SK-N-SH treated with all-trans-retinoic acid at 6 μM for 48 hours (cell line): Measurements from ENCODE around the gene DERL3.

Experiments
- ATAC-seq: fragments of 200-7000 bp; cut with Tn5 transposase; 3 replicates; pipeline ENCODE4 v1.9.1; 2020; ENCODE audit warnings: mild to moderate bottlenecking, moderate library complexity
- ARNTL ChIP-seq: fragments of 450-650 bp; formaldehyde crosslinking; IDR thresholded peaks from 2 replicates; pipeline ENCODE4 v1.5.0; 2020; ENCODE audit warnings: low read depth, mild to moderate bottlenecking, moderate library complexity, borderline replicate concordance
- BACH2 ChIP-seq: fragments of 250-450 bp; sonication (Bioruptor Pico); IDR thresholded peaks from 2 replicates; pipeline ENCODE4 v1.9.0; 2021; ENCODE audit warnings: mild to moderate bottlenecking, borderline replicate concordance
- CSDC2 ChIP-seq: fragments of 250-450 bp; sonication (Bioruptor Pico); IDR thresholded peaks from 2 replicates; pipeline ENCODE4 v1.5.0; 2020; ENCODE audit warnings: mild to moderate bottlenecking, moderate library complexity
- ESRRG ChIP-seq: fragments of 250-450 bp; sonication (Bioruptor Pico); IDR thresholded peaks from 2 replicates; pipeline ENCODE4 v1.6.1; 2021; ENCODE audit warnings: mild to moderate bottlenecking
- GLIS3 ChIP-seq: fragments of 250-450 bp; sonication (Bioruptor Pico); IDR thresholded peaks from 2 replicates; pipeline ENCODE4 v1.5.0; 2020; ENCODE audit warnings: mild to moderate bottlenecking, moderate library complexity
- ISL1 ChIP-seq: fragments of 250-450 bp; sonication (Bioruptor Pico); IDR thresholded peaks from 2 replicates; pipeline ENCODE4 v2.1.2; 2022; ENCODE audit warnings: mild to moderate bottlenecking, moderate library complexity
- OSR1 ChIP-seq: fragments of 250-450 bp; sonication (Bioruptor Pico); IDR thresholded peaks from 2 replicates; pipeline ENCODE4 v1.8.0; 2022; ENCODE audit warnings: moderate library complexity, mild to moderate bottlenecking, inconsistent platforms
- POU6F1 ChIP-seq: fragments of 250-450 bp; sonication (Bioruptor Pico); IDR thresholded peaks from 2 replicates; pipeline ENCODE4 v1.8.0; 2021; ENCODE audit warnings: low read depth, mild to moderate bottlenecking, moderate library complexity, borderline replicate concordance
- PPARA ChIP-seq: fragments of 250-450 bp; sonication (Bioruptor Pico); IDR thresholded peaks from 2 replicates; pipeline ENCODE4 v1.5.0; 2020; ENCODE audit warnings: mild to moderate bottlenecking, borderline replicate concordance
- RARB ChIP-seq: fragments of 250-450 bp; sonication (Bioruptor Pico); IDR thresholded peaks from 2 replicates; pipeline ENCODE4 v1.8.0; 2021; ENCODE audit warnings: mild to moderate bottlenecking, moderate library complexity
- SNAI2 ChIP-seq: fragments of 250-450 bp; sonication (Bioruptor Pico); IDR thresholded peaks from 2 replicates; pipeline ENCODE4 v1.5.0; 2020; ENCODE audit warnings: mild to moderate bottlenecking, moderate library complexity
- TCF4 ChIP-seq: fragments of 250-450 bp; sonication (Bioruptor Pico); IDR thresholded peaks from 2 replicates; pipeline ENCODE4 v1.8.0; 2021; ENCODE audit warnings: mild to moderate bottlenecking, moderate library complexity, borderline replicate concordance
- TOX ChIP-seq: fragments of 250-450 bp; sonication (Bioruptor Pico); IDR thresholded peaks from 2 replicates; pipeline ENCODE4 v1.8.0; 2021; ENCODE audit warnings: mild to moderate bottlenecking, moderate library complexity, borderline replicate concordance
- TSHZ2 ChIP-seq: fragments of 250-450 bp; sonication (Bioruptor Pico); IDR thresholded peaks from 2 replicates; pipeline ENCODE4 v1.5.0; 2020; ENCODE audit warnings: mild to moderate bottlenecking, moderate library complexity
- ZC3H10 ChIP-seq: fragments of 250-450 bp; sonication (Bioruptor Pico); IDR thresholded peaks from 2 replicates; pipeline ENCODE4 v1.5.1; 2021; ENCODE audit warnings: mild to moderate bottlenecking, moderate library complexity
- ZFP3 ChIP-seq: fragments of 250-450 bp; sonication (Bioruptor Pico); IDR thresholded peaks from 2 replicates; pipeline ENCODE4 v1.5.0; 2020; ENCODE audit warnings: mild to moderate bottlenecking, moderate library complexity
- ZFP30 ChIP-seq: fragments of 450-650 bp; formaldehyde crosslinking; IDR thresholded peaks from 2 replicates; pipeline ENCODE4 v1.5.0; 2022; ENCODE audit warnings: mild to moderate bottlenecking, moderate library complexity
- ZNF565 ChIP-seq: fragments of 450-650 bp; formaldehyde crosslinking; conservative IDR thresholded peaks from 2 replicates; pipeline ENCODE4 v1.5.0; 2020; ENCODE audit warnings: low read depth, mild to moderate bottlenecking, moderate library complexity
- ZNF70 ChIP-seq: fragments of 450-650 bp; formaldehyde crosslinking; IDR thresholded peaks from 2 replicates; pipeline ENCODE4 v1.5.0; 2020; ENCODE audit warnings: mild to moderate bottlenecking, moderate library complexity
- ZNF8 ChIP-seq: fragments of 450-650 bp; formaldehyde crosslinking; IDR thresholded peaks from 2 replicates; pipeline ENCODE4 v1.5.0; 2020; ENCODE audit warnings: mild to moderate bottlenecking, moderate library complexity
- TF ChIP-seq, protein P1 (sequence below): fragments of 250-450 bp; sonication (Bioruptor Pico); IDR thresholded peaks from 2 replicates; pipeline ENCODE4 v1.8.0; 2020; ENCODE audit warnings: mild to moderate bottlenecking, moderate library complexity, borderline replicate concordance
- TF ChIP-seq, protein P2 (sequence below): fragments of 250-450 bp; sonication (Bioruptor Pico); IDR thresholded peaks from 2 replicates; pipeline ENCODE4 v1.5.1; 2020; ENCODE audit warnings: low read depth, mild to moderate bottlenecking, moderate library complexity
- TF ChIP-seq, protein P3 (sequence below): fragments of 250-450 bp; sonication (Bioruptor Pico); IDR thresholded peaks from 2 replicates; pipeline ENCODE4 v1.5.1; 2021; ENCODE audit warnings: mild to moderate bottlenecking, moderate library complexity

DERL3 gene

GRCh38 chr22:23816156-23816976 lies 22.4 kb downstream of the DERL3 start:
- no peak; the same call in 2 of the 3 replicates for ATAC-seq
- TF ChIP-seq GLIS3 (CRISPR knock-in tag): no peak
- TF ChIP-seq CSDC2: no peak
- TF ChIP-seq ZC3H10 (CRISPR knock-in tag): no peak
- TF ChIP-seq ISL1 (CRISPR knock-in tag): no peak
- no peak for TF ChIP-seq ARNTL (CRISPR knock-in tag)
- no peak for TF ChIP-seq ZNF565 (CRISPR knock-in tag)

GRCh38 chr22:23815541-23816155 lies 23.2 kb downstream of the DERL3 start:
- TF ChIP-seq, protein P1, sequence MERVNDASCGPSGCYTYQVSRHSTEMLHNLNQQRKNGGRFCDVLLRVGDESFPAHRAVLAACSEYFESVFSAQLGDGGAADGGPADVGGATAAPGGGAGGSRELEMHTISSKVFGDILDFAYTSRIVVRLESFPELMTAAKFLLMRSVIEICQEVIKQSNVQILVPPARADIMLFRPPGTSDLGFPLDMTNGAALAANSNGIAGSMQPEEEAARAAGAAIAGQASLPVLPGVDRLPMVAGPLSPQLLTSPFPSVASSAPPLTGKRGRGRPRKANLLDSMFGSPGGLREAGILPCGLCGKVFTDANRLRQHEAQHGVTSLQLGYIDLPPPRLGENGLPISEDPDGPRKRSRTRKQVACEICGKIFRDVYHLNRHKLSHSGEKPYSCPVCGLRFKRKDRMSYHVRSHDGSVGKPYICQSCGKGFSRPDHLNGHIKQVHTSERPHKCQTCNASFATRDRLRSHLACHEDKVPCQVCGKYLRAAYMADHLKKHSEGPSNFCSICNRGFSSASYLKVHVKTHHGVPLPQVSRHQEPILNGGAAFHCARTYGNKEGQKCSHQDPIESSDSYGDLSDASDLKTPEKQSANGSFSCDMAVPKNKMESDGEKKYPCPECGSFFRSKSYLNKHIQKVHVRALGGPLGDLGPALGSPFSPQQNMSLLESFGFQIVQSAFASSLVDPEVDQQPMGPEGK (CRISPR knock-in tag): no peak
- TF ChIP-seq SNAI2 (CRISPR knock-in tag) (no peak), ZFP3 (CRISPR knock-in tag) (no peak), TCF4 (CRISPR knock-in tag) (no peak), ZFP30 (CRISPR knock-in tag) (no peak), BACH2 (CRISPR knock-in tag) (no peak), ESRRG (no peak), POU6F1 (CRISPR knock-in tag) (no peak), GLIS3 (CRISPR knock-in tag) (no peak), ZNF565 (CRISPR knock-in tag) (no peak), TSHZ2 (CRISPR knock-in tag) (no peak), OSR1 (CRISPR knock-in tag) (no peak)
- TF ChIP-seq, protein P2, sequence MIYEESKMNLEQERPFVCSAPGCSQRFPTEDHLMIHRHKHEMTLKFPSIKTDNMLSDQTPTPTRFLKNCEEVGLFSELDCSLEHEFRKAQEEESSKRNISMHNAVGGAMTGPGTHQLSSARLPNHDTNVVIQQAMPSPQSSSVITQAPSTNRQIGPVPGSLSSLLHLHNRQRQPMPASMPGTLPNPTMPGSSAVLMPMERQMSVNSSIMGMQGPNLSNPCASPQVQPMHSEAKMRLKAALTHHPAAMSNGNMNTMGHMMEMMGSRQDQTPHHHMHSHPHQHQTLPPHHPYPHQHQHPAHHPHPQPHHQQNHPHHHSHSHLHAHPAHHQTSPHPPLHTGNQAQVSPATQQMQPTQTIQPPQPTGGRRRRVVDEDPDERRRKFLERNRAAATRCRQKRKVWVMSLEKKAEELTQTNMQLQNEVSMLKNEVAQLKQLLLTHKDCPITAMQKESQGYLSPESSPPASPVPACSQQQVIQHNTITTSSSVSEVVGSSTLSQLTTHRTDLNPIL (CRISPR knock-in tag): no peak
- no peak; the same call in 1 of the 3 replicates for ATAC-seq

DNA sequence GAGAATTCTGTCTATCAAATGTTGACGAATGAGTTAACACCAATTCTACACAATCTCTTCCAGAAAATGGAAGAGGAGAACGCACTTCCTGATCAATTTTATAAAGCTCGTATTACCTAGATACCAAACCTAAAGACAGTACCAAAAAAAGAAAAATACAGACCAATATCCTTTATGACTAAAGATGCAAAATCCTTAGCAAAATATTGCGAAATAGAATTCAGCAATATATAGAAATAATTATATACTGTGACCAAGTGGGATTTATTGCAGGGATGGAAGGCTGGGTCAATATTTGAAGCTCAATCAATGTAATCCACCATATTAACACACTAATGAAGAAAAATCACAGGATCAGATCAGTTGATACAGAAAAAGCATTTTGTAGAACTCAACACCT lies 26.4 kb downstream of the DERL3 start:
- ATAC-seq: no peak
- no peak for TF ChIP-seq ZNF8 (CRISPR knock-in tag)
- TF ChIP-seq ESRRG: no peak
- no peak for TF ChIP-seq RARB (CRISPR knock-in tag)
- no peak for TF ChIP-seq ISL1 (CRISPR knock-in tag)
- no peak for TF ChIP-seq BACH2 (CRISPR knock-in tag)
- TF ChIP-seq OSR1 (CRISPR knock-in tag): no peak
- no peak for TF ChIP-seq GLIS3 (CRISPR knock-in tag)
- no peak for TF ChIP-seq TOX (CRISPR knock-in tag)
- TF ChIP-seq TSHZ2 (CRISPR knock-in tag): no peak
- no peak for TF ChIP-seq PPARA (CRISPR knock-in tag)
- no peak for TF ChIP-seq ZFP3 (CRISPR knock-in tag)
- TF ChIP-seq ZC3H10 (CRISPR knock-in tag): no peak
- TF ChIP-seq, protein P3, sequence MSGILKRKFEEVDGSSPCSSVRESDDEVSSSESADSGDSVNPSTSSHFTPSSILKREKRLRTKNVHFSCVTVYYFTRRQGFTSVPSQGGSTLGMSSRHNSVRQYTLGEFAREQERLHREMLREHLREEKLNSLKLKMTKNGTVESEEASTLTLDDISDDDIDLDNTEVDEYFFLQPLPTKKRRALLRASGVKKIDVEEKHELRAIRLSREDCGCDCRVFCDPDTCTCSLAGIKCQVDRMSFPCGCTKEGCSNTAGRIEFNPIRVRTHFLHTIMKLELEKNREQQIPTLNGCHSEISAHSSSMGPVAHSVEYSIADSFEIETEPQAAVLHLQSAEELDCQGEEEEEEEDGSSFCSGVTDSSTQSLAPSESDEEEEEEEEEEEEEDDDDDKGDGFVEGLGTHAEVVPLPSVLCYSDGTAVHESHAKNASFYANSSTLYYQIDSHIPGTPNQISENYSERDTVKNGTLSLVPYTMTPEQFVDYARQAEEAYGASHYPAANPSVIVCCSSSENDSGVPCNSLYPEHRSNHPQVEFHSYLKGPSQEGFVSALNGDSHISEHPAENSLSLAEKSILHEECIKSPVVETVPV (CRISPR knock-in tag): no peak
- TF ChIP-seq ZNF70: no peak
